Measurements from ENCODE around the gene RAI1. TPM values are rescaled to one million over a fixed set of nuclear protein-coding genes. Genes with fewer than 3 reads are reported as not detected.

RAI1 gene
- total RNA-seq, 1 donor: 8.9 TPM

GRCh38 chr17:17848311-17849082, 167.2 kb downstream of the RAI1 start:
- H3K4me3 ChIP-seq (ENCODE audit: low read length): no peak overlapping the region
- H3K9me3 ChIP-seq (ENCODE audit: low read depth, low read length): no peaks in the 10 kb centered on the region
- H3K4me1 ChIP-seq (ENCODE audit: insufficient read depth, low read length): peaks cover 46% of the 10 kb centered on the region
- no peaks in the 10 kb centered on the region for H3K27me3 ChIP-seq (ENCODE audit: insufficient read depth, low read length)

DNA sequence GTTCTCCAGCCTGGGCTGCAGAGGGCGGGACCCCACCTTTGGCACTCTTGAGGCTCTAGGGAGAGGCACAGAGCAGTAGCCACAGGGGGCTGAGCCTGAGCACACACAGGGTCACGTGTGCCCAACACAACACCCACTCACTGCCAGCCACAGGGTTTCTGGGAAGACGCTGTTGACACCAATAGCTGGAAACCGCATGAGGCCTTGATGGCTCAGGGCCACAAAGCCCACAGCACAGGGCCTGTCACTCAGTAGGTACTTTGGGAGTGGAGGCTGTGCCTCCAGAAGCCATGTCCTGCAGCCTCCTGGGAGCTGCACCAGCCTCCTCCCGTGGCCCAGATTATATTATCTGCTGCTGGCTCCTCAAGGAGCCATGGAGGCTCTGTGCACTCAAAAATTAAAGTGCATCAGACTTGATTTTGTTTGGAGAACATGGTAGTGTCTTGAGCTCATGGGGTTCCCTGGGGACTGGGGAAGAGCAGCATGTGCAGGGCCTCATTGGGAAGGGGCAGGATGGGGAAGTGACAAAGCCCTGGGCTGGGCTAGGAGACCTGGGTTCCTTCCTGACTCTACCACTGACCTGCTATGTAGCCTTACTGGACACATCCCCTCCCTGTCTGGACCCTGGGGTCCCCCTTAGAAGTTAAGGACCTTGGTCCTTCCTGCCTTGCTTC, 168.0 kb downstream of the RAI1 start:
- H3K4me3 ChIP-seq (ENCODE audit: low read length): no peak overlapping the region
- H3K9me3 ChIP-seq (ENCODE audit: low read depth, low read length): no peaks in the 10 kb centered on the region
- peaks cover 46% of the 10 kb centered on the region for H3K4me1 ChIP-seq (ENCODE audit: insufficient read depth, low read length)
- H3K27me3 ChIP-seq (ENCODE audit: insufficient read depth, low read length): no peaks in the 10 kb centered on the region

GRCh38 chr17:17849845-17850373, 168.7 kb downstream of the RAI1 start:
- Histone ChIP-seq H3K27me3 (ENCODE audit: insufficient read depth, low read length) (no peaks in the 10 kb centered on the region), H3K4me3 (ENCODE audit: low read length) (no peak overlapping the region), H3K9me3 (ENCODE audit: low read depth, low read length) (no peaks in the 10 kb centered on the region), H3K4me1 (ENCODE audit: insufficient read depth, low read length) (peaks cover 46% of the 10 kb centered on the region)

DNA sequence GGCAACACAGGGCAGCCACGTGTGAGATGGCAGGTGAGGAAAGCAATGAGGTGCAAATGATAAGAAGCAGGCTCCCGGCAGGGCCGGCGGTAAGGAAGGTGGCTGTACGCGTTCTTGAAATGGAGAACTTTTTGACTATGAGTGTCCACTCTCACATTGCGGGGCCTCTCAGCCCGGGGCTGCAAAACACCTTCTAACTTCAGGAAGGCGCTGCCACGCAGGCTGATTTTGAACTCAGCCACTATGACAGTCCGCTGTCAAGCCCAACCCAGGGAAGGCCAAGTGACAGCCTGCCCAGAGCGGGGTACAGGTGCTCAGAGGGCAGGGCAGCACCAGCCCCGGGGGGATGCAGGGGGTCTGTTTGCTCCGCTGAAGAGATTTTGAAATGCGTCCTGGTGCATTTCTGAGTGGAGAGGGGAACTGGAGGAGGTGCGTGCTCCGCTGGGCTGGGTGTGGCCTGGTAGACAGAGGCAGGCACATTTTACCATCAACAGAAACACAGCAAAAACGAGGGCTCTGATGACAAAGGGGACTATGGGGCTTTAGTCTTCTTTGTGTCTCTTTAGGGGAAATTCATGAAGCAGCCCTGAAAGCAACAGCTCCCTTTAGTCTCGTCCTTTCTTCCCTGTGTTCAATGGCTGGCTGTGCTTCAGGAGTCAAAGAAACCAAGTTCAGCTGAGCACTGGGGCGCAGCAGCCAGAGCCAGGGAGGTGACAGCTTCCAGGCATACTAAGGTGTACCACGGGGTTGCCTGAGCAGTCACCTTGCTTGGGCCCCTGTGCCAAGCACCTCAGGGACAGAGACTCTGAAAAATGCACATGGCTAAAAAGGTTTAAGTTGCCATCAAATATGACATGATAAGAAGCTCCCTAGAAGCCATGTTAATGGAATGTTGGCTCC, 170.1 kb downstream of the RAI1 start:
- no peaks in the 10 kb centered on the region for H3K9me3 ChIP-seq (ENCODE audit: low read depth, low read length)
- H3K27me3 ChIP-seq (ENCODE audit: insufficient read depth, low read length): no peaks in the 10 kb centered on the region
- H3K4me3 ChIP-seq (ENCODE audit: low read length): no peak overlapping the region
- peaks cover 46% of the 10 kb centered on the region for H3K4me1 ChIP-seq (ENCODE audit: insufficient read depth, low read length)

- no peaks in the 10 kb centered on the region for H3K27me3 ChIP-seq (ENCODE audit: insufficient read depth, low read length)
- H3K4me3 ChIP-seq (ENCODE audit: low read length): no peak overlapping the region
- H3K9me3 ChIP-seq (ENCODE audit: low read depth, low read length): no peaks in the 10 kb centered on the region
- H3K4me1 ChIP-seq (ENCODE audit: insufficient read depth, low read length): peaks cover 40% of the 10 kb centered on the region
Measured at GRCh38 chr17:17852930-17853329, 171.7 kb downstream of the RAI1 start.

- Histone ChIP-seq H3K4me1 (ENCODE audit: insufficient read depth, low read length) (peaks cover 30% of the 10 kb centered on the region), H3K27me3 (ENCODE audit: insufficient read depth, low read length) (no peaks in the 10 kb centered on the region), H3K4me3 (ENCODE audit: low read length) (no peak overlapping the region), H3K9me3 (ENCODE audit: low read depth, low read length) (no peaks in the 10 kb centered on the region)
Measured at GRCh38 chr17:17853811-17854447, 172.7 kb downstream of the RAI1 start.

DNA sequence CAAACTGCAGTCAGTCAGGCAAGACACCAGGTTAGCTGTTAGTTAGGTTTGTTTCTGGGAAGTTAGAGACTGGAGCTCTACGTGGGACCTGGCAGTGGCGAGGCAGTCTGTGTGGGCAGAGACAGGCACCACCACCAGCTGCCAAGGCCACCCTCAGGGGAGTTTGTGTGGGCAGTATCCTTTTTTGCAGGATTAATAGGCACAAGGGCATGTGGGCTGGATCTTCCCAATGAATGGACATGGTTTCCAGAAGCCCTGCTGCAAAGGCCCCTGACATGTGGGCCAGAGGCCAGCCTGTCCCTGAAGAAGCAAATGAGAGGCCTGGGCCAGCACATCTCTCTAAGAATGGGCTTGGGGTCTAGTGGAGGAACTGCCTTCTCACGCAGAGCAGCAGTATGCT, 174.7 kb downstream of the RAI1 start:
- no peaks in the 10 kb centered on the region for H3K9me3 ChIP-seq (ENCODE audit: low read depth, low read length)
- H3K4me3 ChIP-seq (ENCODE audit: low read length): no peak overlapping the region
- no peaks in the 10 kb centered on the region for H3K27me3 ChIP-seq (ENCODE audit: insufficient read depth, low read length)
- peaks cover 14% of the 10 kb centered on the region for H3K4me1 ChIP-seq (ENCODE audit: insufficient read depth, low read length)

DNA sequence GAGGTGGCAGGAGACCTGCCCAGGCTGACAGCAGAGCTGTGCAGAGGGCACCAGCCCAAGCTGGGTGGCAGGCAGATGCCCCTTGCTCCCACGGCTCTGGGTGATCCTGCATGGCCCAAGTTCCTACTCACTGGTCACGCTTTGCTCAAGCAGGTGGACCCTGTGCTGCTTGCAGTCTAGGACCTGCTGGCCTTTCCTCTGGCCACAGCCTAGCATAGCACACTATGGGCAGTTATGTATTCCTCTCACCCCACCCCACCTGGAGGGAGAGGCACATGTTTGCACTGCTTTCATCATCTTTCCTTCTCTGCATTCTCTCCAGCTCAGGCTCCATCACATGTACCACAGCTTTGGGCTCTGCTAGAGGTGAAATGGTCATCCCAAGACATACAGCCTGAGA, 175.1 kb downstream of the RAI1 start:
- H3K4me3 ChIP-seq (ENCODE audit: low read length): no peak overlapping the region
- no peaks in the 10 kb centered on the region for H3K9me3 ChIP-seq (ENCODE audit: low read depth, low read length)
- H3K4me1 ChIP-seq (ENCODE audit: insufficient read depth, low read length): peaks cover 10% of the 10 kb centered on the region
- H3K27me3 ChIP-seq (ENCODE audit: insufficient read depth, low read length): no peaks in the 10 kb centered on the region

DNA sequence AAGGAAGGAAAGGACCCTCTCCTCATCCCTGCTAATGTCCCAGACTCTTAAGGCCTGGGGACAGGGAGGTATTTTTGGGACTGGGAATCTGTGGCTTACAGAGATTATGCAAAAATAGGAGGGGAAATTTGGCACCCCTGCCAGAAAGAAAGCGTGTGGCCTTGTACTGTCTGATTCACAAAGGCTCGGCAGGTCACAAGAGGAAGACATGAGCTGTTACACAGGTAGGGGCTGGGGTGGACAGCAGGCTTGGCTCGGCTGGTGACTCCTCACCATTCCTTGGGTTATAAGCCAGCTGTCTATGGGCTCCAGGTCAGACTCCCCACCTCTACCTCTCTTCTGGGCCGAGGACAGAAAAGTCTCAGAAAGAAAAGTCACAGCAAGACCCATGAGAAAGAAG, 176.2 kb downstream of the RAI1 start:
- Histone ChIP-seq H3K4me1 (ENCODE audit: insufficient read depth, low read length) (peaks cover 4% of the 10 kb centered on the region), H3K9me3 (ENCODE audit: low read depth, low read length) (no peaks in the 10 kb centered on the region), H3K4me3 (ENCODE audit: low read length) (no peak overlapping the region), H3K27me3 (ENCODE audit: insufficient read depth, low read length) (no peaks in the 10 kb centered on the region)

GRCh38 chr17:17859909-17860765, 178.9 kb downstream of the RAI1 start:
- no peaks in the 10 kb centered on the region for H3K27me3 ChIP-seq (ENCODE audit: insufficient read depth, low read length)
- H3K4me1 ChIP-seq (ENCODE audit: insufficient read depth, low read length): peaks cover 10% of the 10 kb centered on the region
- no peak overlapping the region for H3K4me3 ChIP-seq (ENCODE audit: low read length)
- no peaks in the 10 kb centered on the region for H3K9me3 ChIP-seq (ENCODE audit: low read depth, low read length)

- H3K27me3 ChIP-seq (ENCODE audit: insufficient read depth, low read length): no peaks in the 10 kb centered on the region
- H3K4me1 ChIP-seq (ENCODE audit: insufficient read depth, low read length): peaks cover 10% of the 10 kb centered on the region
- no peaks in the 10 kb centered on the region for H3K9me3 ChIP-seq (ENCODE audit: low read depth, low read length)
- no peak overlapping the region for H3K4me3 ChIP-seq (ENCODE audit: low read length)
Measured at GRCh38 chr17:17860766-17861107, 179.5 kb downstream of the RAI1 start.
